HCT116 (cell line): ENCODE results near the gene RFESD. TPM values are rescaled to one million over a fixed set of nuclear protein-coding genes. Genes with fewer than 3 reads are reported as not detected.

Source experiments
- ATAC-seq: fragments of 200-7000 bp; cut with Tn5 transposase; 2 replicates; pipeline ENCODE4 v1.9.1; 2020; ENCODE audit warnings: mild to moderate bottlenecking, moderate library complexity
- BruUV-seq: library from RNA; stranded (reverse); fragments of 400-500 nt; replicated peaks from 2 replicates; lab custom pipeline; 2021; lab: Mats Ljungman, UMichigan
- CTCF ChIA-PET: fragments of 300-600 bp; sonication (Branson Sonifier 250); formaldehyde crosslinking; loops from one replicate; lab custom pipeline; 2021; ENCODE audit warnings: antibody characterized with exemption; lab: Charles Lee
- POLR2A ChIA-PET: fragments of 300-600, 350-600 bp; sonication (Branson Sonifier 250); formaldehyde crosslinking; loops from one replicate; lab custom pipeline; 2021; ENCODE audit warnings: antibody characterized with exemption; lab: Charles Lee
- RAD21 ChIA-PET, 2 experiments: fragments of 300-600 bp; sonication (Branson Sonifier 250); formaldehyde crosslinking; loops; one replicate each; lab custom pipeline; 2023; ENCODE audit warnings: low total read pairs in 2 of 2; ENCODE audit not compliant: uncharacterized antibody in 2 of 2, unreplicated experiment in 2 of 2, low non-redundant PET in 1 of 2; lab: Charles Lee
- DNase-seq: peaks from one replicate; pipeline ENCODE4 v3.0.0-alpha.2; 2010; ENCODE audit warnings: low read depth, low spot score
- H2AFZ ChIP-seq: fragments of 200-600 bp; shearing (Covaris generic), sonication (generic); 2 replicates; pipeline ENCODE4 v1.6.1; 2017; ENCODE audit warnings: low read depth, mixed run types, mixed read lengths, antibody characterized with exemption, low read length; ENCODE audit not compliant: poor library complexity, severe bottlenecking
- H3K27ac ChIP-seq: 2 replicates; pipeline ENCODE4 v1.5.1; 2012; ENCODE audit warnings: low read depth, low read length
- H3K27me3 ChIP-seq: fragments of 200-600 bp; sonication (generic); 2 replicates; pipeline ENCODE4 v1.6.1; 2016; ENCODE audit warnings: mixed run types, low read length, mixed read lengths; ENCODE audit not compliant: insufficient read depth
- H3K36me3 ChIP-seq, 2 experiments: fragments of 200-500 bp in 1 of 2; fragments of 200-600 bp in 1 of 2; sonication (Bioruptor generic) in 1 of 2; sonication (generic) in 1 of 2; 2 replicates each; pipeline versions ENCODE4 v1.5.1 to v1.6.1; 2014 to 2016; ENCODE audit warnings: low read length in 2 of 2, inconsistent platforms in 1 of 2, mixed read lengths in 1 of 2, mixed run types in 1 of 2; ENCODE audit not compliant: insufficient read depth in 2 of 2, control insufficient read depth in 1 of 2
- H3K4me1 ChIP-seq, 2 experiments: fragments of 200-600 bp in 1 of 2; sonication (generic) in 1 of 2; 2 replicates each; pipeline versions ENCODE4 v1.5.1 to v1.6.1; 2012 to 2017; ENCODE audit warnings: low read length in 2 of 2, inconsistent platforms in 1 of 2, mild to moderate bottlenecking in 1 of 2, mixed read lengths in 1 of 2, mixed run types in 1 of 2, moderate library complexity in 1 of 2; ENCODE audit not compliant: insufficient read depth in 2 of 2, control insufficient read depth in 1 of 2
- H3K4me2 ChIP-seq: fragments of 200-600 bp; sonication (generic); 2 replicates; pipeline ENCODE4 v1.6.1; 2017; ENCODE audit warnings: mixed run types, low read length, mixed read lengths
- H3K4me3 ChIP-seq, 2 experiments: fragments of 200-600 bp in 1 of 2; sonication (generic) in 1 of 2; replicated peaks in 1 of 2; 2 replicates each; pipeline ENCODE4 v1.5.1; 2011 to 2016; ENCODE audit warnings: low read length in 2 of 2, control low read depth in 1 of 2, low read depth in 1 of 2, mild to moderate bottlenecking in 1 of 2, mixed read lengths in 1 of 2, mixed run types in 1 of 2
- H3K79me2 ChIP-seq: fragments of 200-600 bp; sonication (generic); 2 replicates; pipeline ENCODE4 v1.6.1; 2017; ENCODE audit warnings: mild to moderate bottlenecking, mixed run types, low read length, moderate library complexity, mixed read lengths; ENCODE audit not compliant: insufficient read depth
- H3K9ac ChIP-seq: fragments of 200-600 bp; sonication (generic); 2 replicates; pipeline ENCODE4 v1.6.1; 2016; ENCODE audit warnings: low read length, mixed read lengths
- H3K9me2 ChIP-seq: fragments of 200-600 bp; sonication (generic), shearing (Covaris generic); 2 replicates; pipeline ENCODE4 v1.6.1; 2017; ENCODE audit warnings: mixed run types, mild to moderate bottlenecking, moderate library complexity; ENCODE audit not compliant: insufficient read depth
- H3K9me3 ChIP-seq, 2 experiments: fragments of 200-500 bp in 1 of 2; fragments of 200-600 bp in 1 of 2; sonication (Bioruptor generic) in 1 of 2; sonication (generic) in 1 of 2; 2 replicates each; pipeline ENCODE4 v1.6.1; 2014 to 2017; ENCODE audit warnings: low read length in 2 of 2, mixed read lengths in 2 of 2, inconsistent platforms in 1 of 2, low read depth in 1 of 2, mild to moderate bottlenecking in 1 of 2, mixed run types in 1 of 2, moderate library complexity in 1 of 2; ENCODE audit not compliant: control insufficient read depth in 1 of 2, insufficient read depth in 1 of 2
- H4K20me1 ChIP-seq: fragments of 200-600 bp; sonication (generic), shearing (Covaris generic); 2 replicates; pipeline ENCODE4 v1.6.1; 2017; ENCODE audit warnings: mixed run types, mild to moderate bottlenecking, moderate library complexity; ENCODE audit not compliant: insufficient read depth
- ATF3 ChIP-seq: IDR thresholded peaks from 2 replicates; pipeline ENCODE4 v1.6.1; 2012
- CEBPB ChIP-seq: IDR thresholded peaks from 2 replicates; pipeline ENCODE4 v1.6.1; 2012; ENCODE audit warnings: low read depth
- CTCF ChIP-seq, 3 experiments: fragments of 200-600 bp in 1 of 3; sonication (generic) in 1 of 3; IDR thresholded peaks in 2 of 3; conservative IDR thresholded peaks in 1 of 3; 2 replicates each; pipeline ENCODE4 v1.5.1; 2012 to 2017; ENCODE audit warnings: low read depth in 2 of 3, low read length in 2 of 3, antibody characterized with exemption in 1 of 3, borderline replicate concordance in 1 of 3, control low read depth in 1 of 3, mild to moderate bottlenecking in 1 of 3, mixed read lengths in 1 of 3, mixed run types in 1 of 3, moderate library complexity in 1 of 3; ENCODE audit not compliant: insufficient read depth in 1 of 3
- ELF1 ChIP-seq: IDR thresholded peaks from 2 replicates; pipeline ENCODE4 v1.6.1; 2012; ENCODE audit warnings: low read depth, borderline replicate concordance
- EZH2 ChIP-seq: fragments of 200-600 bp; sonication (generic); IDR thresholded peaks from 2 replicates; pipeline ENCODE4 v1.6.1; 2017; ENCODE audit warnings: antibody characterized with exemption, mixed run types
- EZH2phosphoT487 ChIP-seq: fragments of 200-600 bp; IDR thresholded peaks from 2 replicates; pipeline ENCODE4 v1.6.1; 2018; ENCODE audit warnings: antibody characterized with exemption, borderline replicate concordance
- FOSL1 ChIP-seq: IDR thresholded peaks from 2 replicates; pipeline ENCODE4 v1.6.1; 2012; ENCODE audit warnings: low read depth
- SP1 ChIP-seq: IDR thresholded peaks from 2 replicates; pipeline ENCODE4 v1.6.1; 2012; ENCODE audit warnings: low read depth
- SRF ChIP-seq: IDR thresholded peaks from 2 replicates; pipeline ENCODE4 v1.6.1; 2012; ENCODE audit warnings: low read depth
- TCF7L2 ChIP-seq: IDR thresholded peaks from 2 replicates; pipeline ENCODE4 v1.7.0; 2011; ENCODE audit warnings: borderline replicate concordance, inconsistent platforms; ENCODE audit not compliant: insufficient read depth, insufficient read length; ENCODE audit errors: extremely low read depth
- YY1 ChIP-seq: IDR thresholded peaks from 2 replicates; pipeline ENCODE4 v1.6.1; 2011; ENCODE audit warnings: low read length, low read depth, moderate library complexity, mild to moderate bottlenecking; ENCODE audit not compliant: insufficient replicate concordance; ENCODE audit errors: extremely low read depth
- ZFX ChIP-seq: fragments of 450-650 bp; IDR thresholded peaks from 2 replicates; pipeline ENCODE4 v1.6.1; 2017
- intact Hi-C: fragments of 100-400 bp; cut with micrococcal nuclease; formaldehyde crosslinking; loops from 2 replicates; pipeline ENCODE4 v1.10.0; 2022
- total RNA-seq: library from RNA; stranded (reverse); gene quantifications from one replicate; pipeline ENCODE4 v1.2.1, GENCODE V29; 2021; ENCODE audit not compliant: unreplicated experiment

RFESD gene
- total RNA-seq, 1 experiment from 2014 or later = 4.1 TPM

- DNase-seq (no peak), ATAC-seq (no peak)
- Histone ChIP-seq H3K79me2 (no peaks in the 10 kb centered on the region), H2AFZ (no peak overlapping the region), H4K20me1 (no peaks in the 10 kb centered on the region), H3K4me2 (no peak overlapping the region), H3K9ac (no peak overlapping the region), H3K36me3 (no peaks in the 10 kb centered on the region), H3K27me3 (no peaks in the 10 kb centered on the region), H3K9me2 (no peaks in the 10 kb centered on the region; the same call in 1 of the 2 replicates), H3K4me3 (no peak overlapping the region), H3K4me1 (peaks cover 0 to 10% of the 10 kb centered on the region in 2 experiments; a peak in 2 of 4 replicates), H3K27ac (no peak overlapping the region), H3K9me3 (no peaks in the 10 kb centered on the region)
- ChIA-PET CTCF (no interaction called here), POLR2A (no interaction called here), RAD21 (no interaction called here)
- no TSS peak for BruUV-seq
- intact Hi-C loops = no loop called here
- TF ChIP-seq EZH2phosphoT487 (no peak), CTCF (IDR thresholded peaks at IDR 0.05 in 2 of 3, conservative IDR thresholded peaks at IDR 0.05 in 1 of 3; ENCODE audit: borderline replicate concordance in 1 of 3, insufficient read depth in 1 of 3, low read depth in 2 of 3, low read length in 2 of 3) (no peak), EZH2 (no peak), CEBPB (no peak), YY1 (no peak), ELF1 (no peak), SRF (no peak), ATF3 (no peak), TCF7L2 (no peak), ZFX (no peak), FOSL1 (no peak), SP1 (no peak)
Measured at GRCh38 chr5:95627971-95628810, 18.4 kb upstream of the RFESD start.
